DOHH2 (cell line): Measurements from ENCODE around the gene RPL18.

Experiments
- CTCF ChIP-seq: fragments of 200-600 bp; sonication (generic); IDR thresholded peaks from one replicate; pipeline ENCODE4 v1.5.1; 2014; ENCODE audit warnings: antibody characterized with exemption, mild to moderate bottlenecking, low read depth, low read length; ENCODE audit not compliant: poor library complexity, severe bottlenecking
- EZH2phosphoT487 ChIP-seq: fragments of 200-600 bp; sonication (generic); IDR thresholded peaks from 2 replicates; pipeline ENCODE4 v1.6.1; 2017; ENCODE audit warnings: borderline replicate concordance, mild to moderate bottlenecking, antibody characterized with exemption, low read length, moderate library complexity, mixed read lengths

- TF ChIP-seq CTCF, result no peak
- TF ChIP-seq EZH2phosphoT487, result no peak
Observed at GRCh38 chr19:48629599-48630295, 10.8 kb upstream of the RPL18 start.
